Skeletal muscle cell (primary cell): ENCODE results near the gene GALNT1.
A peak's percentile ranks its signal among the peaks of the same experiment; 100 is the strongest.

Source experiments
- DNase-seq: peaks from one replicate; pipeline ENCODE4 v3.0.0-alpha.2; 2010; ENCODE audit warnings: low read depth
- H3K4me3 ChIP-seq: 2 replicates; pipeline ENCODE4 v1.5.1; 2011; ENCODE audit warnings: low read depth, mild to moderate bottlenecking, control low read depth, low read length, moderate library complexity

GALNT1 gene

GRCh38 chr18:35610724-35611123 is 29.2 kb downstream of the GALNT1 start:
- H3K4me3 ChIP-seq = no peak overlapping the region
- no peak for DNase-seq

GRCh38 chr18:35611518-35611917 is 30.0 kb downstream of the GALNT1 start:
- DNase-seq = no peak

GRCh38 chr18:35616074-35616473 is 34.5 kb downstream of the GALNT1 start:
- no peak for DNase-seq
- no peak overlapping the region for H3K4me3 ChIP-seq

More at GRCh38 chr18:35611518-35611917, 30.0 kb downstream of the GALNT1 start:
- H3K4me3 ChIP-seq = no peak overlapping the region

- DNase-seq = peak; percentile 84
- H3K4me3 ChIP-seq = peak overlapping the region; percentile 25
Observed at GRCh38 chr18:35616664-35617423, 35.3 kb downstream of the GALNT1 start.

GRCh38 chr18:35617865-35618264 is 36.3 kb downstream of the GALNT1 start:
- no peak overlapping the region for H3K4me3 ChIP-seq
- no peak for DNase-seq

GRCh38 chr18:35618289-35618688 is 36.7 kb downstream of the GALNT1 start:
- H3K4me3 ChIP-seq = no peak overlapping the region
- no peak for DNase-seq

- H3K4me3 ChIP-seq = no peak overlapping the region
- DNase-seq = no peak
Observed at GRCh38 chr18:35618696-35619095, 37.2 kb downstream of the GALNT1 start.

GRCh38 chr18:35619464-35619863 is 37.9 kb downstream of the GALNT1 start:
- DNase-seq = no peak
- H3K4me3 ChIP-seq = no peak overlapping the region

- H3K4me3 ChIP-seq = no peak overlapping the region
- DNase-seq = no peak
Observed at GRCh38 chr18:35619941-35620340, 38.4 kb downstream of the GALNT1 start.

- H3K4me3 ChIP-seq = no peak overlapping the region
- DNase-seq = no peak
Observed at GRCh38 chr18:35620765-35621164, 39.2 kb downstream of the GALNT1 start.

GRCh38 chr18:35623255-35623654 is 41.7 kb downstream of the GALNT1 start:
- H3K4me3 ChIP-seq = no peak overlapping the region
- DNase-seq = no peak

- H3K4me3 ChIP-seq = no peak overlapping the region
- DNase-seq = no peak
Observed at GRCh38 chr18:35624146-35624545, 42.6 kb downstream of the GALNT1 start.

GRCh38 chr18:35625232-35625631 is 43.7 kb downstream of the GALNT1 start:
- DNase-seq = no peak
- H3K4me3 ChIP-seq = no peak overlapping the region

- DNase-seq = no peak
Observed at GRCh38 chr18:35633761-35634160, 52.2 kb downstream of the GALNT1 start.

GRCh38 chr18:35634323-35634722 is 52.8 kb downstream of the GALNT1 start:
- DNase-seq = no peak
- H3K4me3 ChIP-seq = no peak overlapping the region

More at GRCh38 chr18:35633761-35634160, 52.2 kb downstream of the GALNT1 start:
- no peak overlapping the region for H3K4me3 ChIP-seq

GRCh38 chr18:35635170-35635569 is 53.6 kb downstream of the GALNT1 start:
- no peak overlapping the region for H3K4me3 ChIP-seq
- DNase-seq = peak; percentile 94

- DNase-seq = no peak
- H3K4me3 ChIP-seq = no peak overlapping the region
Observed at GRCh38 chr18:35637227-35637626, 55.7 kb downstream of the GALNT1 start.

GRCh38 chr18:35639296-35639695 is 57.8 kb downstream of the GALNT1 start:
- no peak for DNase-seq
- H3K4me3 ChIP-seq = no peak overlapping the region

GRCh38 chr18:35641467-35641866 is 59.9 kb downstream of the GALNT1 start:
- DNase-seq = no peak
- no peak overlapping the region for H3K4me3 ChIP-seq

GRCh38 chr18:35641916-35642315 is 60.4 kb downstream of the GALNT1 start:
- no peak overlapping the region for H3K4me3 ChIP-seq
- DNase-seq = no peak

GRCh38 chr18:35642802-35643201 is 61.3 kb downstream of the GALNT1 start:
- no peak for DNase-seq

More at GRCh38 chr18:35642802-35643201, 61.3 kb downstream of the GALNT1 start:
- no peak overlapping the region for H3K4me3 ChIP-seq
